HL-60/S4 (cell line): ENCODE results near the gene DNAH14.
"Not testable (repeated sequence)": the region's sequence is repeated elsewhere in the genome, so short reads cannot be mapped to it uniquely, and the experiment has no call there.

Source experiments
- in situ Hi-C: fragments of 300-500 bp; cut with MboI; formaldehyde crosslinking; loops from 2 replicates; pipeline ENCODE4 v1.14.3; 2022; ENCODE audit warnings: low sequenced_read_pairs

The DNAH14 gene

GRCh38 chr1:224991550-224991949 lies 62.1 kb downstream of the DNAH14 start:
- in situ Hi-C loops, result not testable (repeated sequence)

DNA sequence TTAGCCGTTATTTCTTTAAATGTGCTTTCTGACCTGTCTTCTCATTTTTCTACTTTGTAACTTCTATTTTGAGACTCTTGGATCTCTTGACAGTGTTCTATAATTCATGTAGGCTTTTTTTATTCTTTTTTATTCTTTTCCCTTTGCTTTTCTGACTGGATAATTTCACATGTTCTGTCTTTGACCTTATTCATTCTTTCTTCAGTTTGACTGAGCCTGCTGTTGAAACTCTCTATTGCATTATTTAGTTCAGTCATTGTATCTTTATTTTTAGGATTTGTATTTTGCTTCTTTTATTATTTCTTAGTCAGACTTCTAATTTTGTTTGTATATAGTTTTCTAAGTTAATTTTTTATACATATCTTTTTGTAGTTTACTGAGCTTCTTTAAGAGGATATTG lies 66.1 kb downstream of the DNAH14 start:
- in situ Hi-C loops, result no loop called here

- in situ Hi-C loops, result no loop called here
These were observed 66.8 kb downstream of the DNAH14 start for GRCh38 chr1:224996266-224996665.

DNA sequence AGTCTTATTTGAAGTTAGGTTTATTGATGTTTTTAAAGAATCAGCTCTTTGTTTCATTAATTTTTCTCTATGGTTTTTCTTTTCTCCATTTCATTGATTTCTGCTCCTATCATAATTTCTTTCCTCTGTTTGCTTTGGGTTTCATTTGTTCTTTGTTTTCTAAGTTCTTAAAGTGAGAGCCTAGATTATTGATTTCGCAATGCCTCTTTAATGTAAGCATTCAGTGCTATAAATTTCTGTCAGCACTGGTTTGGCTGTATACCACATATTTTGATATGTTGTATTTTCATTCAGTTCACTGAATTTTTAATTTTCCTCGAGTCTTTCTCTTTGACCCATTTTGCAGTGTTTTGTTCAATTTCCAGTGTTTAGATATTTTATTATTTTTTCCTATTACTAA lies 68.7 kb downstream of the DNAH14 start:
- in situ Hi-C loops, result no loop called here

GRCh38 chr1:225004396-225004795 lies 74.9 kb downstream of the DNAH14 start:
- in situ Hi-C loops, result no loop called here

DNA sequence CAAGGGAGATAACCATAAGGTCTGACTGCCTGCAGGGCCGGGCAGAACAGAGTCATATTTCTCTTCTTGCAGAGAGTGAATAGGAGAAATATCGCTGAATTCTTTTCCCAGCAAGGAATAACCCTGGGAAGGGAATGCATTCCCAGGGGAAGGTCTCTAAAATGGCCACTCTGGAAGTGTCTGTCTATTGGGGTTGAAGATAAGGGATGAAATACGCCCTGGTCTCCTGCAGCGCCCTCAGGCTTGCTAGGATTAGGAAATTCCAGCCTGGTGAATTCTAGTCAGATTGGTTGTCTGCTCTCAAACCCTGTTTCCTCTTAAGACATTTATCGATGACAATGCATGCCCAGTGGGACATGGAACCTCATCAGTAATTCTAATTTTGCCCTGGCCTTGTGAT lies 76.9 kb downstream of the DNAH14 start:
- in situ Hi-C loops, result not testable (repeated sequence)

DNA sequence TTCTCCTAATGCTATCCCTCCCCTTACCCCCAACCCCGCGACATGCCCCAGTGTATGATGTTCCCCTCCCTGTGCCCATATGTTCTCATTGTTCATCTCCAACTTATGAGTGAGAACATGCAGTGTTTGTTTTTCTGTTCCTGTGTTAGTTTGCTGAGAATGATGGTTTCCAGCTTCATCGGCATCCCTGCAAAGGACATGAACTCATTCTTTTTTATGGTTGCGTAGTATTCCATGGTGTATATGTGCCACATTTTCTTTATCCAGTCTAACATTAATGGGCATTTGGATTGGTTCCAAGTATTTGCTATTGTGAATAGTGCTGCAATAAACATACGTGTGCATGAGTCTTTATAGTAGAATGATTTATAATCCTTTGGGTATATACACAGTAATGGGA lies 78.6 kb downstream of the DNAH14 start:
- in situ Hi-C loops, result not testable (repeated sequence)

DNA sequence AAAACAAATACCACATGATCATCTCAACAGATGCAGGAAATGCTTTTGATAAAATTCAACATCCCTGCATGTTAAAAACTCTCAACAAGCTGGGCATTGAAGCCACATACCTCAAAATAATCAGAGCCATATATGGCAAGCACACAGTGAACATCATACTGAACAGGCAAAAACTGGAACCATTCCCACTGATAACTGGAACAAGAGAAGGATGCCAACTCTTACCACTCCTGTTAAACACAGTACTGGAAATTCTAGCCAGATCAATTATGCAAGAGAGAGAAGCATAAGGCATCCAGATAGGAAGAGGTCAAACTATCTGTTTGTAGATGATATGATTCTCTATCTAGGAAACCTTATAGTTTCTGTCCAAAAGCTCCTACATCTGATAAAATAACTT lies 91.6 kb downstream of the DNAH14 start:
- in situ Hi-C loops, result no loop called here

- in situ Hi-C loops, result no loop called here
These were observed 97.2 kb downstream of the DNAH14 start for GRCh38 chr1:225026701-225027100.

DNA sequence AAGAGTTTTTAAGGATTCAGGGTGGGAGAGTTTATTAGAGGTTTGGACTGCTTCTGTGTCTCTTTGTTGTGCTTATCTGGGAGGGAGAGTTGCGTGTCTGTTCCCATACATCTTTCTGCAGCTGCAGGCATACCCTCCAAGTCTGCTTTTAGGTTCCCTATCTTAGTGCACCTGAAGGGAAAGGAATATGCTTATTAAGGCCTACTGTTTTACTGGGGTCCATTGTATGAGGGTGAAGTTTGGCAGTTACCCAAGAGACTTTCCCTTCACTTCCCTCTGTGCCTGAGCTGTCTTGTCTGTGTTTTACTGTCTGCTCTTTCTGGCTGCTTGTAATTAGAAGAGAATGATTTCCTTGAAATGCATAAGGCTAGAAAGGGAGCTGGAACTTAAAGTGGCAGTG lies 107.0 kb downstream of the DNAH14 start:
- in situ Hi-C loops, result not testable (repeated sequence)

GRCh38 chr1:225042263-225042662 lies 112.8 kb downstream of the DNAH14 start:
- in situ Hi-C loops, result no loop called here

GRCh38 chr1:225044258-225044657 lies 114.8 kb downstream of the DNAH14 start:
- in situ Hi-C loops, result no loop called here

GRCh38 chr1:225049594-225049993 lies 120.1 kb downstream of the DNAH14 start:
- in situ Hi-C loops, result no loop called here

GRCh38 chr1:225063722-225064121 lies 134.2 kb downstream of the DNAH14 start:
- in situ Hi-C loops, result no loop called here

- in situ Hi-C loops, result no loop called here
These were observed 141.5 kb downstream of the DNAH14 start for GRCh38 chr1:225070972-225071371.

- in situ Hi-C loops, result no loop called here
These were observed 167.7 kb downstream of the DNAH14 start for GRCh38 chr1:225097175-225097574.

DNA sequence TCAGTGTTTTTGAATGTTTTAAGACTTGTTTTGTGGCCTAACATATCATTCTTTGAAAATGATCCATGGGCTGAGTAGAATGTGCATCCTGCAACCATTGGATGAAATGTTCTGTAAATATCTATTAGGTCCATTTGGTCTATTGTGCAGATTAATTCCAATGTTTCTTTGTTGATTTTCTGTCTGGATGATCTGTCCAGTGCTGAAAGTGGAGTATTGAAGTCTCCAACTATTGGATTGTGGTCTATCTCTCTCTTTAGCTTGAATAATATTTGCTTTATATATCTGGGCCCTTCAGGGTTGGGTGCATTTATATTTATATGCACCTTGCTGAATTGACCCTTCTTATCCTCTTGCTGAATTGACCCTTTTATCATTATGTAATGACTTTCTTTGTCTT lies 181.5 kb downstream of the DNAH14 start:
- in situ Hi-C loops, result no loop called here

GRCh38 chr1:225113265-225113664 lies 183.8 kb downstream of the DNAH14 start:
- in situ Hi-C loops, result no loop called here

- in situ Hi-C loops, result no loop called here
These were observed 185.0 kb downstream of the DNAH14 start for GRCh38 chr1:225114354-225114990.

- in situ Hi-C loops, result no loop called here
These were observed 189.8 kb downstream of the DNAH14 start for GRCh38 chr1:225119307-225119706.

DNA sequence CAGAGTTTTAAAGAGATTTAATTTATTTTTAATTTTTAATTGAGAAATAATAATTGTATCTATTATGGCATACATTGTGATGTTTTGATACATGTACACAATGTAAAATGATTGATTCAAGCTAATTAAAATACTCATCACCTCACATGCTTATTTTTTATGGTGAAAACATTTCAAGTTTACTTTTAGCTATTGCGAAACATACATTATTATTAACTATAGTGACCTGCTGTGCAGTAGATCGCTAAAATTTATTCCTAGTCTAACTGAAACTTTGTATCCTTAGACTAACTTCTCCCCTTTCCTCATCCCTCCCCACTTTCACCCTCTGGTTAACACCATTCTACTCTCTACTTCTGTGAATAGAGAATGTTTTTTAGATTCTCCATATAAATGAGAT lies 191.6 kb downstream of the DNAH14 start:
- in situ Hi-C loops, result no loop called here

GRCh38 chr1:225131869-225132268 lies 202.4 kb downstream of the DNAH14 start:
- in situ Hi-C loops, result no loop called here

DNA sequence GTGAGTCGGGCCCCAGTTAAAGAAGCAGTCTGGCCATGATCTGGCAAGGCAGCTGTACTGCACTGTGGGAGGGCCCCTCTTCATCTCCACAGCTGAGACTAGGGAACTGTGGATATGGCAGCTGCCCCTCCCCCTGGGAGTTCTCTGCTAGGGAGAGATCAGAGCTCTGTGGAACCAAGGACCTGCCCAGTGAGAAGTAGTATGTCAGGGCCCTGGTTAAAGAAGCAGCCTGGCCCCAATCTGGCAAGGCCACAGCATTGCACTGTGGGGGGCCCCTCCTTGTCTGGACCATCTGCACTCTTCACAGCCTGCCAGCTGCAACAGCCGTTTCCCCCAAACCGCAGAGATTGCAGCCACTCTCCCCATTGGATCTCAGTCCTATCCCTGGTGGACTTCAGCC lies 208.5 kb downstream of the DNAH14 start:
- in situ Hi-C loops, result no loop called here
